Neutrophil (primary cell): ENCODE measurements around the gene CKAP4.

Experiments
- H3K27ac ChIP-seq: fragments of 200-600 bp; sonication (generic); 2 replicates; pipeline ENCODE4 v1.5.1; 2016; ENCODE audit warnings: mild to moderate bottlenecking, moderate library complexity
- H3K27me3 ChIP-seq: fragments of 200-600 bp; sonication (generic); 2 replicates; pipeline ENCODE4 v1.6.0; 2016; ENCODE audit warnings: mild to moderate bottlenecking
- H3K36me3 ChIP-seq: fragments of 200-600 bp; sonication (generic); 2 replicates; pipeline ENCODE4 v1.5.1; 2017
- H3K4me1 ChIP-seq, 2 experiments: fragments of 200-600 bp in 1 of 2; sonication (generic) in 1 of 2; 1 replicate in 1 of 2; 2 replicates in 1 of 2; pipeline versions ENCODE4 v1.5.1 to v1.6.1; 2013 to 2016; ENCODE audit warnings: low read depth in 1 of 2, low read length in 1 of 2, mild to moderate bottlenecking in 1 of 2, moderate library complexity in 1 of 2; ENCODE audit not compliant: control insufficient read depth in 1 of 2, insufficient read depth in 1 of 2
- H3K4me3 ChIP-seq, 2 experiments: fragments of 200-600 bp in 1 of 2; sonication (generic) in 1 of 2; 1 replicate in 1 of 2; 2 replicates in 1 of 2; pipeline ENCODE4 v1.5.1; 2013 to 2016; ENCODE audit warnings: low read depth in 1 of 2, low read length in 1 of 2, mild to moderate bottlenecking in 1 of 2, moderate library complexity in 1 of 2
- H3K9me3 ChIP-seq: fragments of 200-600 bp; sonication (generic); 2 replicates; pipeline ENCODE4 v1.5.1; 2016
- TF ChIP-seq, protein P1 (sequence below): fragments of 200-600 bp; sonication (generic); IDR thresholded peaks from 2 replicates; pipeline ENCODE4 v1.5.1; 2016; ENCODE audit warnings: antibody characterized with exemption

CKAP4 gene

DNA sequence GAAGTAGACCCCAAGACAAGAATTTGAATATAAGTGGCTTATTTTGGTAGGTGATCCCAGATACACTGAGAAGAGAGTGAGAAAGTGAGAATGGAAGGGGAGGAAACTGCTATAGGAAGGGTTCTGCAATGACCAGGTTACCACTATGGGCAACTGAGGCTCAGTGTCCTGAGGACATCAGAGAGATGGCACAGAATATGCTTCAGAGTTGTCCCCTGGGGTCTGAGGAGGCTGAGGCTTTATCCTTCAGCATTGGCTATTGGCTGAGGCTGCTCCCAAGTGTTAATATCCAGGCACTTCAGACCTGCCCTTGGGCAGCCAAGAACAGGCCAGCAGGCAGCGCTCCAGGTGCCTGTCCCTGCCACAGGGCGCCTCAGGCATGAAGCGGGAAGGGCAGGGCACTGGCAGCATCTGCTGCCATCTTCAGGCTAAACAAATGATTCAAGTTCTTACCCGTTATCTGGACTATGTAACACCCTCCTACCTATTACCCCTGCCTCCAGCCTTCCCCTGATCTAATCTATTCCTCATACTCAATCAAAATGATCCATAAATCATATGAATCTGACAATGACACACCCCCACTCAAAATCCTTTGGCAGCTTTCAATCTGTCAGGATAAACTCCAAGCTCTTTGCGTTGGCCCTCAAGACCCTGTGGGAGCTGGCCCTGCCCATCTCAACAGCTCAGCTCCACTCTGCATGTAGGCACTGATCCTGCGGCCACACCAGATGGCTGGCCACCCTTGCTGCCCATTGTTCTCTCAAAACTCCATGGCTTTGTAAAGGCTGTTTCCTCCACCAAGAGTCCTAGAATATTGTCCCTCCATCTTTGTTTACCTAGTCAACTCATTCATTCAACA, 42.4 kb downstream of the CKAP4 start:
- Histone ChIP-seq H3K4me1 (no peaks in the 10 kb centered on the region), H3K4me3 (no peak overlapping the region), H3K27me3 (peaks cover 35% of the 10 kb centered on the region), H3K36me3 (no peaks in the 10 kb centered on the region), H3K9me3 (no peaks in the 10 kb centered on the region), H3K27ac (no peak overlapping the region)
- TF ChIP-seq, protein P1, sequence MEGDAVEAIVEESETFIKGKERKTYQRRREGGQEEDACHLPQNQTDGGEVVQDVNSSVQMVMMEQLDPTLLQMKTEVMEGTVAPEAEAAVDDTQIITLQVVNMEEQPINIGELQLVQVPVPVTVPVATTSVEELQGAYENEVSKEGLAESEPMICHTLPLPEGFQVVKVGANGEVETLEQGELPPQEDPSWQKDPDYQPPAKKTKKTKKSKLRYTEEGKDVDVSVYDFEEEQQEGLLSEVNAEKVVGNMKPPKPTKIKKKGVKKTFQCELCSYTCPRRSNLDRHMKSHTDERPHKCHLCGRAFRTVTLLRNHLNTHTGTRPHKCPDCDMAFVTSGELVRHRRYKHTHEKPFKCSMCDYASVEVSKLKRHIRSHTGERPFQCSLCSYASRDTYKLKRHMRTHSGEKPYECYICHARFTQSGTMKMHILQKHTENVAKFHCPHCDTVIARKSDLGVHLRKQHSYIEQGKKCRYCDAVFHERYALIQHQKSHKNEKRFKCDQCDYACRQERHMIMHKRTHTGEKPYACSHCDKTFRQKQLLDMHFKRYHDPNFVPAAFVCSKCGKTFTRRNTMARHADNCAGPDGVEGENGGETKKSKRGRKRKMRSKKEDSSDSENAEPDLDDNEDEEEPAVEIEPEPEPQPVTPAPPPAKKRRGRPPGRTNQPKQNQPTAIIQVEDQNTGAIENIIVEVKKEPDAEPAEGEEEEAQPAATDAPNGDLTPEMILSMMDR, result no peak

DNA sequence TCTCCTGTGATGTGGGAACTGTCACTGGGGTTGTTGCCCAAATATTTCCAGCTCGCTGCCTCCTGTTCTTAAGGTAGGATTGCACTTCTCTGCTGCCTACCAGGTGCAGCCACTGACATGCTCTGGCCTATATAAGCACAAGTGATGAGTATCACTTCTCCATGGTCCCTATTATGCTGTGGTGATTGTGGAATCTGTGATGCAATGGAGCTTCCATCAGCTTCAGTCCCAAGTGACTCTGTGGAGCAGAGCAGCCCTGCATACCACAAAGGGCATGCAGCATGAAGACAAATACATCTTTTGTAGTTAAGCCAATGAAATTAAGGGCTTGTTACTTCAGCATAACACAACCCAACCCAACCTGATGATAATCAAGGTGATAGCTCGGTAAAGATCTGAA, 43.5 kb downstream of the CKAP4 start:
- peaks cover 24% of the 10 kb centered on the region for H3K27me3 ChIP-seq
- no peaks in the 10 kb centered on the region for H3K36me3 ChIP-seq
- H3K4me3 ChIP-seq, result no peak overlapping the region
- no peaks in the 10 kb centered on the region for H3K4me1 ChIP-seq
- TF ChIP-seq, protein P1, result no peak
- no peak overlapping the region for H3K27ac ChIP-seq
- no peaks in the 10 kb centered on the region for H3K9me3 ChIP-seq

- H3K4me1 ChIP-seq, result no peaks in the 10 kb centered on the region
- H3K9me3 ChIP-seq, result no peaks in the 10 kb centered on the region
- H3K27me3 ChIP-seq, result peaks cover 21% of the 10 kb centered on the region
- H3K36me3 ChIP-seq, result no peaks in the 10 kb centered on the region
- H3K27ac ChIP-seq, result no peak overlapping the region
- H3K4me3 ChIP-seq, result no peak overlapping the region
- TF ChIP-seq, protein P1, result no peak
Measured at GRCh38 chr12:106197906-106198623, 49.8 kb downstream of the CKAP4 start.

DNA sequence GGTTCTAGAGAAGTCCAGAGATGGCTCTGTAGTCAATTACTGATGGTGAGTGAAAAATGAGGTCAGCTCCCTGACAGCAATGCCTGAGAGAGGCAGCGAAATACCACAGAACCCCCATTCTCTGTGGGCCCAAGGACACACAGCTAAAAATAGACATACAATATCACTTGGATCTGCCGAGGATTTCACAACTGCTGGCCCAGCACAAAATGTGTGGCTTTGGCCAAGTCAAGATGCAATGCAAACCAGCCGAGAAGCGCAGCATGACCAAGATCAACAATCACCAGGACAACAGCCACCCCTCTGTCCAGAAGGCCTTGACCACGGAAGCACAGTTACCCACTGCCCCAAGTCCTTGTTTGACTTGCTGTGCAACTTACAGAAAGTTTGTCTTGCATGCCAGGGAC, 52.2 kb downstream of the CKAP4 start:
- TF ChIP-seq, protein P1, result no peak
- Histone ChIP-seq H3K27ac (no peak overlapping the region), H3K9me3 (no peaks in the 10 kb centered on the region), H3K4me3 (no peak overlapping the region), H3K36me3 (no peaks in the 10 kb centered on the region), H3K27me3 (peaks cover 31% of the 10 kb centered on the region), H3K4me1 (no peaks in the 10 kb centered on the region)

GRCh38 chr12:106194351-106194750, 53.5 kb downstream of the CKAP4 start:
- Histone ChIP-seq H3K4me3 (no peak overlapping the region), H3K4me1 (no peaks in the 10 kb centered on the region), H3K9me3 (no peaks in the 10 kb centered on the region), H3K27ac (no peak overlapping the region), H3K36me3 (no peaks in the 10 kb centered on the region), H3K27me3 (peaks cover 31% of the 10 kb centered on the region)
- TF ChIP-seq, protein P1, result no peak
